ENCODE measurements around the gene KIR2DL1. TPM values are rescaled to one million over a fixed set of nuclear protein-coding genes. Genes with fewer than 3 reads are reported as not detected.
"Not testable (repeated sequence)": the region's sequence is repeated elsewhere in the genome, so short reads cannot be mapped to it uniquely, and the experiment has no call there.

KIR2DL1 gene
- polyA plus RNA-seq, 1 donor = 0.27 TPM

GRCh38 chr19:54739587-54740497 is 29.8 kb upstream of the KIR2DL1 start:
- Histone ChIP-seq H3K9me3 (ENCODE audit: control insufficient read depth, low read depth, low read length) (no peaks in the 10 kb centered on the region), H3K4me1 (ENCODE audit: control insufficient read depth, insufficient read depth, low read length) (no peaks in the 10 kb centered on the region), H3K27ac (ENCODE audit: low read length) (no peak overlapping the region), H3K36me3 (ENCODE audit: control insufficient read depth, insufficient read depth, low read length) (no peaks in the 10 kb centered on the region), H3K27me3 (ENCODE audit: control insufficient read depth, insufficient read depth, low read length) (no peaks in the 10 kb centered on the region), H3K4me3 (ENCODE audit: low read length) (no peak overlapping the region)
- WGBS (ENCODE audit: insufficient coverage, low lambda C conversion rate) = no CpG with 5 or more reads among the region's 13 CpGs
- no peak for DNase-seq

GRCh38 chr19:54741950-54742349 is 27.6 kb upstream of the KIR2DL1 start:
- no CpG with 5 or more reads among the region's 5 CpGs for WGBS (ENCODE audit: insufficient coverage, low lambda C conversion rate)
- H3K27me3 ChIP-seq (ENCODE audit: control insufficient read depth, insufficient read depth, low read length); DNase-seq; H3K4me1 ChIP-seq (ENCODE audit: control insufficient read depth, insufficient read depth, low read length); H3K27ac ChIP-seq (ENCODE audit: low read length); H3K36me3 ChIP-seq (ENCODE audit: control insufficient read depth, insufficient read depth, low read length); H3K9me3 ChIP-seq (ENCODE audit: control insufficient read depth, low read depth, low read length); H3K4me3 ChIP-seq (ENCODE audit: low read length): not testable (repeated sequence)

GRCh38 chr19:54744080-54744479 is 25.5 kb upstream of the KIR2DL1 start:
- not testable (repeated sequence) for H3K27me3 ChIP-seq (ENCODE audit: control insufficient read depth, insufficient read depth, low read length); DNase-seq

GRCh38 chr19:54747614-54748322 is 21.8 kb upstream of the KIR2DL1 start:
- DNase-seq = not testable (repeated sequence)

More at GRCh38 chr19:54744080-54744479, 25.5 kb upstream of the KIR2DL1 start:
- H3K4me3 ChIP-seq (ENCODE audit: low read length); H3K27ac ChIP-seq (ENCODE audit: low read length); H3K9me3 ChIP-seq (ENCODE audit: control insufficient read depth, low read depth, low read length); H3K36me3 ChIP-seq (ENCODE audit: control insufficient read depth, insufficient read depth, low read length); H3K4me1 ChIP-seq (ENCODE audit: control insufficient read depth, insufficient read depth, low read length): not testable (repeated sequence)
- no CpG with 5 or more reads among the region's 5 CpGs for WGBS (ENCODE audit: insufficient coverage, low lambda C conversion rate)

GRCh38 chr19:54750276-54750675 is 19.3 kb upstream of the KIR2DL1 start:
- not testable (repeated sequence) for DNase-seq; H3K4me3 ChIP-seq (ENCODE audit: low read length); H3K9me3 ChIP-seq (ENCODE audit: control insufficient read depth, low read depth, low read length); H3K36me3 ChIP-seq (ENCODE audit: control insufficient read depth, insufficient read depth, low read length); H3K27ac ChIP-seq (ENCODE audit: low read length); H3K27me3 ChIP-seq (ENCODE audit: control insufficient read depth, insufficient read depth, low read length); H3K4me1 ChIP-seq (ENCODE audit: control insufficient read depth, insufficient read depth, low read length)
- WGBS (ENCODE audit: insufficient coverage, low lambda C conversion rate) = 17% methylated on average over 2 of the region's 6 CpGs

More at GRCh38 chr19:54747614-54748322, 21.8 kb upstream of the KIR2DL1 start:
- H3K4me3 ChIP-seq (ENCODE audit: low read length); H3K4me1 ChIP-seq (ENCODE audit: control insufficient read depth, insufficient read depth, low read length); H3K27ac ChIP-seq (ENCODE audit: low read length); H3K36me3 ChIP-seq (ENCODE audit: control insufficient read depth, insufficient read depth, low read length); H3K9me3 ChIP-seq (ENCODE audit: control insufficient read depth, low read depth, low read length); H3K27me3 ChIP-seq (ENCODE audit: control insufficient read depth, insufficient read depth, low read length): not testable (repeated sequence)
- WGBS (ENCODE audit: insufficient coverage, low lambda C conversion rate) = no CpG with 5 or more reads among the region's 9 CpGs

GRCh38 chr19:54756204-54757110 is 13.1 kb upstream of the KIR2DL1 start:
- H3K4me1 ChIP-seq (ENCODE audit: control insufficient read depth, insufficient read depth, low read length); H3K36me3 ChIP-seq (ENCODE audit: control insufficient read depth, insufficient read depth, low read length); H3K27ac ChIP-seq (ENCODE audit: low read length); H3K4me3 ChIP-seq (ENCODE audit: low read length); H3K9me3 ChIP-seq (ENCODE audit: control insufficient read depth, low read depth, low read length); H3K27me3 ChIP-seq (ENCODE audit: control insufficient read depth, insufficient read depth, low read length); DNase-seq: not testable (repeated sequence)
- no CpG with 5 or more reads among the region's 12 CpGs for WGBS (ENCODE audit: insufficient coverage, low lambda C conversion rate)

- not testable (repeated sequence) for H3K4me1 ChIP-seq (ENCODE audit: control insufficient read depth, insufficient read depth, low read length); H3K27me3 ChIP-seq (ENCODE audit: control insufficient read depth, insufficient read depth, low read length); H3K27ac ChIP-seq (ENCODE audit: low read length); H3K4me3 ChIP-seq (ENCODE audit: low read length); DNase-seq; H3K9me3 ChIP-seq (ENCODE audit: control insufficient read depth, low read depth, low read length); H3K36me3 ChIP-seq (ENCODE audit: control insufficient read depth, insufficient read depth, low read length)
- no CpG with 5 or more reads among the region's 6 CpGs for WGBS (ENCODE audit: insufficient coverage, low lambda C conversion rate)
Observed at GRCh38 chr19:54758577-54758976, 11.0 kb upstream of the KIR2DL1 start.

GRCh38 chr19:54764219-54764618 is 5.4 kb upstream of the KIR2DL1 start:
- not testable (repeated sequence) for H3K4me3 ChIP-seq (ENCODE audit: low read length); H3K27me3 ChIP-seq (ENCODE audit: control insufficient read depth, insufficient read depth, low read length); H3K27ac ChIP-seq (ENCODE audit: low read length); H3K4me1 ChIP-seq (ENCODE audit: control insufficient read depth, insufficient read depth, low read length); H3K9me3 ChIP-seq (ENCODE audit: control insufficient read depth, low read depth, low read length); H3K36me3 ChIP-seq (ENCODE audit: control insufficient read depth, insufficient read depth, low read length); DNase-seq
- WGBS (ENCODE audit: insufficient coverage, low lambda C conversion rate) = no CpG with 5 or more reads among the region's 8 CpGs

GRCh38 chr19:54766464-54766863 is 3.1 kb upstream of the KIR2DL1 start:
- DNase-seq; H3K36me3 ChIP-seq (ENCODE audit: control insufficient read depth, insufficient read depth, low read length); H3K27me3 ChIP-seq (ENCODE audit: control insufficient read depth, insufficient read depth, low read length); H3K4me1 ChIP-seq (ENCODE audit: control insufficient read depth, insufficient read depth, low read length); H3K4me3 ChIP-seq (ENCODE audit: low read length); H3K9me3 ChIP-seq (ENCODE audit: control insufficient read depth, low read depth, low read length); H3K27ac ChIP-seq (ENCODE audit: low read length): not testable (repeated sequence)
- WGBS (ENCODE audit: insufficient coverage, low lambda C conversion rate) = no CpG with 5 or more reads among the region's 4 CpGs

GRCh38 chr19:54770511-54770910 is 918 bp downstream of the KIR2DL1 start:
- not testable (repeated sequence) for DNase-seq; H3K4me1 ChIP-seq (ENCODE audit: control insufficient read depth, insufficient read depth, low read length); H3K36me3 ChIP-seq (ENCODE audit: control insufficient read depth, insufficient read depth, low read length); H3K4me3 ChIP-seq (ENCODE audit: low read length); H3K27ac ChIP-seq (ENCODE audit: low read length); H3K27me3 ChIP-seq (ENCODE audit: control insufficient read depth, insufficient read depth, low read length); H3K9me3 ChIP-seq (ENCODE audit: control insufficient read depth, low read depth, low read length)
- WGBS (ENCODE audit: insufficient coverage, low lambda C conversion rate) = 60% methylated on average over 2 of the region's 4 CpGs
